Measurements from ENCODE around the gene MOK.

GRCh38 chr14:102251161-102251560 is 53.8 kb downstream of the MOK start:
- TF ChIP-seq, protein P1, sequence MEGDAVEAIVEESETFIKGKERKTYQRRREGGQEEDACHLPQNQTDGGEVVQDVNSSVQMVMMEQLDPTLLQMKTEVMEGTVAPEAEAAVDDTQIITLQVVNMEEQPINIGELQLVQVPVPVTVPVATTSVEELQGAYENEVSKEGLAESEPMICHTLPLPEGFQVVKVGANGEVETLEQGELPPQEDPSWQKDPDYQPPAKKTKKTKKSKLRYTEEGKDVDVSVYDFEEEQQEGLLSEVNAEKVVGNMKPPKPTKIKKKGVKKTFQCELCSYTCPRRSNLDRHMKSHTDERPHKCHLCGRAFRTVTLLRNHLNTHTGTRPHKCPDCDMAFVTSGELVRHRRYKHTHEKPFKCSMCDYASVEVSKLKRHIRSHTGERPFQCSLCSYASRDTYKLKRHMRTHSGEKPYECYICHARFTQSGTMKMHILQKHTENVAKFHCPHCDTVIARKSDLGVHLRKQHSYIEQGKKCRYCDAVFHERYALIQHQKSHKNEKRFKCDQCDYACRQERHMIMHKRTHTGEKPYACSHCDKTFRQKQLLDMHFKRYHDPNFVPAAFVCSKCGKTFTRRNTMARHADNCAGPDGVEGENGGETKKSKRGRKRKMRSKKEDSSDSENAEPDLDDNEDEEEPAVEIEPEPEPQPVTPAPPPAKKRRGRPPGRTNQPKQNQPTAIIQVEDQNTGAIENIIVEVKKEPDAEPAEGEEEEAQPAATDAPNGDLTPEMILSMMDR (IDR thresholded peaks at IDR 0.05; ENCODE audit: insufficient read depth, low read length, poor library complexity, severe bottlenecking): no peak
- TF ChIP-seq EZH2phosphoT487 (conservative IDR thresholded peaks at IDR 0.05; ENCODE audit: low read length): no peak

Data from SU-DHL-6 (cell line).